Measurements from ENCODE around the gene SH3RF1.

- TF ChIP-seq CTCF (IDR thresholded peaks at IDR 0.05; ENCODE audit: low read depth, low read length) (0 out of 2 replicates have a peak, but pooled peaks have one; percentile 7), EZH2phosphoT487 (IDR thresholded peaks at IDR 0.05; ENCODE audit: low read depth) (no peak)
Measured at GRCh38 chr4:169045862-169046584, 224.7 kb downstream of the SH3RF1 start.
